Loucy (cell line): ENCODE measurements around the gene SP140.

Experiments
- H2AFZ ChIP-seq: fragments of 200-600 bp; sonication (generic); 2 replicates; pipeline ENCODE4 v1.6.0; 2016; ENCODE audit warnings: antibody characterized with exemption, mild to moderate bottlenecking, low read length, moderate library complexity
- H3F3A ChIP-seq: fragments of 200-600 bp; 2 replicates; pipeline ENCODE4 v1.6.0; 2016; ENCODE audit warnings: antibody characterized with exemption, low read depth, mild to moderate bottlenecking
- H3K27me3 ChIP-seq: fragments of 200-600 bp; sonication (generic); 2 replicates; pipeline ENCODE4 v1.6.1; 2014; ENCODE audit warnings: low read length, mild to moderate bottlenecking; ENCODE audit not compliant: insufficient read depth, poor library complexity, severe bottlenecking
- H3K36me3 ChIP-seq: fragments of 200-600 bp; sonication (generic); 2 replicates; pipeline ENCODE4 v1.6.1; 2016; ENCODE audit warnings: low read length; ENCODE audit not compliant: insufficient read depth
- H3K4me1 ChIP-seq: fragments of 200-600 bp; sonication (generic); 2 replicates; pipeline ENCODE4 v1.5.1; 2014; ENCODE audit warnings: low read length, mild to moderate bottlenecking; ENCODE audit not compliant: insufficient read depth, poor library complexity, severe bottlenecking
- H3K4me2 ChIP-seq: fragments of 200-600 bp; sonication (generic); 2 replicates; pipeline ENCODE4 v1.6.0; 2014; ENCODE audit warnings: antibody characterized with exemption, low read length, low read depth, mild to moderate bottlenecking; ENCODE audit not compliant: poor library complexity, severe bottlenecking
- H3K4me3 ChIP-seq: fragments of 200-600 bp; sonication (generic); 2 replicates; pipeline ENCODE4 v1.5.1; 2014; ENCODE audit warnings: low read length, mild to moderate bottlenecking, mixed read lengths; ENCODE audit not compliant: poor library complexity, severe bottlenecking
- H3K79me2 ChIP-seq: fragments of 200-600 bp; sonication (generic); 2 replicates; pipeline ENCODE4 v1.6.1; 2014; ENCODE audit warnings: low read length; ENCODE audit not compliant: insufficient read depth
- H3K9ac ChIP-seq: fragments of 200-600 bp; sonication (generic); 2 replicates; pipeline ENCODE4 v1.6.0; 2014; ENCODE audit warnings: mild to moderate bottlenecking, low read depth, low read length, moderate library complexity; ENCODE audit not compliant: poor library complexity, severe bottlenecking
- H3K9me2 ChIP-seq: fragments of 200-600 bp; sonication (generic); replicated peaks from 2 replicates; pipeline ENCODE4 v1.6.1; 2016; ENCODE audit warnings: low read depth, low read length, mixed read lengths
- H3K9me3 ChIP-seq: fragments of 200-600 bp; sonication (generic); 2 replicates; pipeline ENCODE4 v1.6.1; 2014; ENCODE audit warnings: mild to moderate bottlenecking, antibody characterized with exemption, low read length, low read depth; ENCODE audit not compliant: insufficient read depth
- H4K20me1 ChIP-seq: fragments of 200-600 bp; sonication (generic); 2 replicates; pipeline ENCODE4 v1.6.0; 2014; ENCODE audit warnings: antibody characterized with exemption, low read length, mild to moderate bottlenecking; ENCODE audit not compliant: insufficient read depth, poor library complexity, severe bottlenecking
- CTCF ChIP-seq: fragments of 200-600 bp; sonication (generic); conservative IDR thresholded peaks from 2 replicates; pipeline ENCODE4 v1.5.1; 2014; ENCODE audit warnings: mild to moderate bottlenecking, antibody characterized with exemption, low read length
- EZH2phosphoT487 ChIP-seq: fragments of 200-600 bp; IDR thresholded peaks from 2 replicates; pipeline ENCODE4 v1.6.1; 2018; ENCODE audit warnings: antibody characterized with exemption, mild to moderate bottlenecking, moderate library complexity, borderline replicate concordance

SP140 gene

GRCh38 chr2:230224458-230224857, 1.1 kb upstream of the SP140 start:
- no peaks in the 10 kb centered on the region for H3F3A ChIP-seq
- no peak for TF ChIP-seq CTCF
- no peak for TF ChIP-seq EZH2phosphoT487
- H3K4me1 ChIP-seq: peaks cover 7% of the 10 kb centered on the region
- H3K9me2 ChIP-seq: no peaks in the 10 kb centered on the region
- no peak overlapping the region for H2AFZ ChIP-seq
- no peaks in the 10 kb centered on the region for H3K36me3 ChIP-seq
- no peak overlapping the region for H3K4me3 ChIP-seq
- no peaks in the 10 kb centered on the region for H3K9me3 ChIP-seq
- no peaks in the 10 kb centered on the region for H3K27me3 ChIP-seq
- no peaks in the 10 kb centered on the region for H4K20me1 ChIP-seq
- no peak overlapping the region for H3K4me2 ChIP-seq
- H3K79me2 ChIP-seq: no peaks in the 10 kb centered on the region; the same call in 1 of the 2 replicates
- H3K9ac ChIP-seq: no peak overlapping the region

- TF ChIP-seq CTCF (no peak), EZH2phosphoT487 (no peak)
- H2AFZ ChIP-seq: no peak overlapping the region
- no peaks in the 10 kb centered on the region for H3K27me3 ChIP-seq
- H3K36me3 ChIP-seq: no peaks in the 10 kb centered on the region
- no peak overlapping the region for H3K4me2 ChIP-seq
- no peaks in the 10 kb centered on the region for H3F3A ChIP-seq
- H3K4me1 ChIP-seq: no peaks in the 10 kb centered on the region
- no peaks in the 10 kb centered on the region for H4K20me1 ChIP-seq
- H3K9ac ChIP-seq: no peak overlapping the region
- H3K4me3 ChIP-seq: no peak overlapping the region
- H3K79me2 ChIP-seq: no peaks in the 10 kb centered on the region
- H3K9me3 ChIP-seq: peaks cover 13% of the 10 kb centered on the region
- H3K9me2 ChIP-seq: no peaks in the 10 kb centered on the region
These were observed 565 bp downstream of the SP140 start for GRCh38 chr2:230226051-230226551.

GRCh38 chr2:230227216-230227615, 1.7 kb downstream of the SP140 start:
- H3K27me3 ChIP-seq: no peaks in the 10 kb centered on the region
- H3K4me1 ChIP-seq: no peaks in the 10 kb centered on the region
- H3K9me2 ChIP-seq: no peaks in the 10 kb centered on the region
- H3K79me2 ChIP-seq: no peaks in the 10 kb centered on the region
- no peak overlapping the region for H3K9ac ChIP-seq
- no peaks in the 10 kb centered on the region for H3F3A ChIP-seq
- no peak overlapping the region for H2AFZ ChIP-seq
- no peak overlapping the region for H3K4me2 ChIP-seq
- TF ChIP-seq CTCF (no peak), EZH2phosphoT487 (no peak)
- no peaks in the 10 kb centered on the region for H3K36me3 ChIP-seq
- no peak overlapping the region for H3K4me3 ChIP-seq
- H4K20me1 ChIP-seq: no peaks in the 10 kb centered on the region
- peaks cover 15% of the 10 kb centered on the region for H3K9me3 ChIP-seq
